Neural progenitor cell (in vitro differentiated cells): ENCODE results near the gene RMDN2. TPM values are rescaled to one million over a fixed set of nuclear protein-coding genes. Genes with fewer than 3 reads are reported as not detected.

Experiments
- DNase-seq: peaks from one replicate; pipeline ENCODE4 v3.0.0-alpha.2; 2016; ENCODE audit warnings: low spot score
- H2AFZ ChIP-seq: fragments of 200-600 bp; sonication (generic); replicated peaks from 2 replicates; pipeline ENCODE4 v1.6.1; 2016; ENCODE audit warnings: antibody characterized with exemption
- H3F3A ChIP-seq: fragments of 200-600 bp; sonication (generic); 2 replicates; pipeline ENCODE4 v1.6.1; 2016; ENCODE audit warnings: antibody characterized with exemption, low read depth
- H3K27ac ChIP-seq: fragments of 200-600 bp; sonication (generic); 2 replicates; pipeline ENCODE4 v1.5.1; 2016; ENCODE audit warnings: mild to moderate bottlenecking
- H3K27me3 ChIP-seq: fragments of 200-600 bp; sonication (generic); 2 replicates; pipeline ENCODE4 v1.6.1; 2016; ENCODE audit warnings: mild to moderate bottlenecking, moderate library complexity
- H3K36me3 ChIP-seq: fragments of 200-600 bp; sonication (generic); 2 replicates; pipeline ENCODE4 v1.5.1; 2016
- H3K4me1 ChIP-seq: fragments of 200-600 bp; sonication (generic); 2 replicates; pipeline ENCODE4 v1.6.1; 2016; ENCODE audit warnings: mixed run types
- H3K4me2 ChIP-seq: fragments of 200-600 bp; sonication (generic); 2 replicates; pipeline ENCODE4 v1.6.1; 2016
- H3K4me3 ChIP-seq: fragments of 200-600 bp; sonication (generic); 2 replicates; pipeline ENCODE4 v1.5.1; 2016
- H3K79me2 ChIP-seq: fragments of 200-600 bp; sonication (generic); 2 replicates; pipeline ENCODE4 v1.6.1; 2016; ENCODE audit warnings: low read depth
- H3K9ac ChIP-seq: fragments of 200-600 bp; sonication (generic); 2 replicates; pipeline ENCODE4 v1.6.1; 2016
- H3K9me3 ChIP-seq: fragments of 200-600 bp; sonication (generic); 2 replicates; pipeline ENCODE4 v1.5.1; 2016; ENCODE audit warnings: low read depth
- H4K20me1 ChIP-seq: fragments of 200-600 bp; sonication (generic); 2 replicates; pipeline ENCODE4 v1.6.1; 2016; ENCODE audit warnings: low read depth
- H3K27ac Mint-ChIP-seq: 3 replicates; pipeline ENCODE4 v1.8.0; 2021; ENCODE audit warnings: mixed read lengths
- H3K27me3 Mint-ChIP-seq: 2 replicates; pipeline ENCODE4 v1.8.0; 2022; ENCODE audit warnings: low read depth, mild to moderate bottlenecking, inconsistent platforms, moderate library complexity, mixed read lengths; ENCODE audit not compliant: insufficient read depth
- H3K36me3 Mint-ChIP-seq: 3 replicates; pipeline ENCODE4 v1.8.0; 2021; ENCODE audit warnings: mixed read lengths
- H3K4me1 Mint-ChIP-seq: 3 replicates; pipeline ENCODE4 v1.8.0; 2021; ENCODE audit warnings: mixed read lengths
- H3K4me3 Mint-ChIP-seq: 3 replicates; pipeline ENCODE4 v1.8.0; 2021; ENCODE audit warnings: mild to moderate bottlenecking, moderate library complexity, mixed read lengths
- H3K9me3 Mint-ChIP-seq: 3 replicates; pipeline ENCODE4 v1.8.0; 2020; ENCODE audit warnings: mixed read lengths
- CTCF ChIP-seq: fragments of 200-600 bp; sonication (generic); IDR thresholded peaks from 2 replicates; pipeline ENCODE4 v1.5.1; 2017; ENCODE audit warnings: antibody characterized with exemption, mild to moderate bottlenecking
- EZH2 ChIP-seq: fragments of 200-600 bp; sonication (generic); IDR thresholded peaks from 2 replicates; pipeline ENCODE4 v1.6.1; 2017; ENCODE audit warnings: antibody characterized with exemption, mild to moderate bottlenecking, moderate library complexity
- EZH2phosphoT487 ChIP-seq: fragments of 200-600 bp; sonication (generic); IDR thresholded peaks from 2 replicates; pipeline ENCODE4 v1.6.1; 2017; ENCODE audit warnings: antibody characterized with exemption
- total RNA-seq: library from RNA; depleted of rRNA; stranded (reverse); fragments of >200 nt; gene quantifications from 2 replicates; pipeline ENCODE4 v1.2.3, GENCODE V29; 2015; ENCODE audit warnings: low replicate concordance

RMDN2 gene
- total RNA-seq, 1 donor from 2014 or later = 10.3 TPM

GRCh38 chr2:37885329-37885993 lies 39.6 kb upstream of the RMDN2 start:
- DNase-seq = peak; percentile 16
- no peaks in the 10 kb centered on the region for H3K9me3 Mint-ChIP-seq
- Histone ChIP-seq H3K79me2 (no peaks in the 10 kb centered on the region), H3K4me1 (peaks cover 10% of the 10 kb centered on the region), H3K4me3 (no peak overlapping the region), H3F3A (peaks cover 4% of the 10 kb centered on the region), H3K9me3 (no peaks in the 10 kb centered on the region), H3K27me3 (no peaks in the 10 kb centered on the region), H3K36me3 (no peaks in the 10 kb centered on the region), H3K4me2 (peak overlapping the region; percentile 14), H2AFZ (peak overlapping the region; percentile 2), H4K20me1 (no peaks in the 10 kb centered on the region), H3K27ac (no peak overlapping the region), H3K9ac (no peak overlapping the region)
- no peaks in the 10 kb centered on the region for H3K36me3 Mint-ChIP-seq
- peaks cover 9% of the 10 kb centered on the region for H3K4me1 Mint-ChIP-seq
- no peak overlapping the region for H3K27ac Mint-ChIP-seq
- H3K4me3 Mint-ChIP-seq = no peak overlapping the region
- TF ChIP-seq EZH2phosphoT487 (no peak), EZH2 (no peak), CTCF (no peak)
- no peaks in the 10 kb centered on the region for H3K27me3 Mint-ChIP-seq

- no peak overlapping the region for H3K27ac ChIP-seq
- Mint-ChIP-seq H3K9me3 (no peaks in the 10 kb centered on the region), H3K4me3 (no peak overlapping the region), H3K36me3 (no peaks in the 10 kb centered on the region), H3K27ac (no peak overlapping the region), H3K4me1 (peaks cover 9% of the 10 kb centered on the region), H3K27me3 (no peaks in the 10 kb centered on the region)
- H3K4me2 ChIP-seq = no peak overlapping the region
- no peaks in the 10 kb centered on the region for H3K27me3 ChIP-seq
- H3K4me1 ChIP-seq = peaks cover 10% of the 10 kb centered on the region
- no peaks in the 10 kb centered on the region for H3K9me3 ChIP-seq
- no peaks in the 10 kb centered on the region for H3K79me2 ChIP-seq
- no peaks in the 10 kb centered on the region for H3K36me3 ChIP-seq
- peaks cover 4% of the 10 kb centered on the region for H3F3A ChIP-seq
- no peak for TF ChIP-seq EZH2phosphoT487
- TF ChIP-seq EZH2 = no peak
- TF ChIP-seq CTCF = no peak
- no peak overlapping the region for H3K9ac ChIP-seq
- no peak for DNase-seq
- H3K4me3 ChIP-seq = no peak overlapping the region
- H2AFZ ChIP-seq = no peak overlapping the region
- H4K20me1 ChIP-seq = no peaks in the 10 kb centered on the region
Observed at GRCh38 chr2:37886745-37887144, 38.3 kb upstream of the RMDN2 start.

- Mint-ChIP-seq H3K27me3 (no peaks in the 10 kb centered on the region), H3K27ac (no peak overlapping the region), H3K4me3 (no peak overlapping the region), H3K9me3 (no peaks in the 10 kb centered on the region), H3K4me1 (peaks cover 9% of the 10 kb centered on the region), H3K36me3 (no peaks in the 10 kb centered on the region)
- H3K36me3 ChIP-seq = no peaks in the 10 kb centered on the region
- no peak overlapping the region for H3K4me2 ChIP-seq
- H3K9me3 ChIP-seq = no peaks in the 10 kb centered on the region
- no peak for TF ChIP-seq CTCF
- no peak for TF ChIP-seq EZH2
- TF ChIP-seq EZH2phosphoT487 = no peak
- no peak overlapping the region for H3K27ac ChIP-seq
- no peaks in the 10 kb centered on the region for H4K20me1 ChIP-seq
- DNase-seq = no peak
- H3K9ac ChIP-seq = no peak overlapping the region
- peaks cover 10% of the 10 kb centered on the region for H3K4me1 ChIP-seq
- no peak overlapping the region for H2AFZ ChIP-seq
- H3F3A ChIP-seq = peaks cover 4% of the 10 kb centered on the region
- no peaks in the 10 kb centered on the region for H3K27me3 ChIP-seq
- no peak overlapping the region for H3K4me3 ChIP-seq
- no peaks in the 10 kb centered on the region for H3K79me2 ChIP-seq
Observed at GRCh38 chr2:37887286-37887685, 37.8 kb upstream of the RMDN2 start.
